ENCODE results near the gene AIPL1. TPM values are rescaled to one million over a fixed set of nuclear protein-coding genes. Genes with fewer than 3 reads are reported as not detected.

AIPL1 gene
- total RNA-seq, 1 donor from 2014 or later, result not detected

DNA sequence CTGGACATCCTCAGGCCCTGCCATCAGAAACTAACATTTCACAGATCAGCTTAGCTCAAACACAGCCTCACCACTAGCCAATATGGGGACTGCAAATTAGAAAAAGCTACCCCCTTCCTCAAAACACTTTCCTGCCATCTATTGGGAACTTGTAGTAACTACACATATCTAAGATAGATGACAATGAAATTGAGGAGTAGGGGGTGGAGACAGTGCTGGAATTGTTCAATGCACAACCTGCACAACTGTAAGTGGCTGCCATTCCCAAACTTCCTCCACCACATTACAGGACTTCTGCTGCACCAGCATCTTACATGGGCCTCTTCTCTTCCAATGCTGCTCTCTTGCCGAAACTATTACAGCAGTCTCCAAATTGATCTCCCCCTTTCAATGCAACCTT is 21.9 kb downstream of the AIPL1 start:
- no peaks in the 10 kb centered on the region for H3K36me3 Mint-ChIP-seq (ENCODE audit: low read depth)
- no peak overlapping the region for H3K27ac Mint-ChIP-seq
- no peaks in the 10 kb centered on the region for H3K9me3 Mint-ChIP-seq
- no peak for DNase-seq (ENCODE audit: low spot score)
- H3K4me1 Mint-ChIP-seq (ENCODE audit: low read depth), result no peaks in the 10 kb centered on the region
- no peak overlapping the region for H3K4me3 Mint-ChIP-seq
- H3K27me3 Mint-ChIP-seq (ENCODE audit: insufficient read depth), result peaks cover 20% of the 10 kb centered on the region
- intact Hi-C loops (cut with micrococcal nuclease), result no loop called here

GRCh38 chr17:6408735-6409134 is 26.2 kb downstream of the AIPL1 start:
- Mint-ChIP-seq H3K4me1 (ENCODE audit: low read depth) (no peaks in the 10 kb centered on the region), H3K36me3 (ENCODE audit: low read depth) (no peaks in the 10 kb centered on the region), H3K4me3 (no peak overlapping the region), H3K27me3 (ENCODE audit: insufficient read depth) (peaks cover 15% of the 10 kb centered on the region), H3K9me3 (no peaks in the 10 kb centered on the region), H3K27ac (no peak overlapping the region)
- intact Hi-C loops (cut with micrococcal nuclease), result no loop called here
- no peak for DNase-seq (ENCODE audit: low spot score)

- no peak for DNase-seq (ENCODE audit: low spot score)
These were observed 26.6 kb downstream of the AIPL1 start for GRCh38 chr17:6408276-6408675.

DNA sequence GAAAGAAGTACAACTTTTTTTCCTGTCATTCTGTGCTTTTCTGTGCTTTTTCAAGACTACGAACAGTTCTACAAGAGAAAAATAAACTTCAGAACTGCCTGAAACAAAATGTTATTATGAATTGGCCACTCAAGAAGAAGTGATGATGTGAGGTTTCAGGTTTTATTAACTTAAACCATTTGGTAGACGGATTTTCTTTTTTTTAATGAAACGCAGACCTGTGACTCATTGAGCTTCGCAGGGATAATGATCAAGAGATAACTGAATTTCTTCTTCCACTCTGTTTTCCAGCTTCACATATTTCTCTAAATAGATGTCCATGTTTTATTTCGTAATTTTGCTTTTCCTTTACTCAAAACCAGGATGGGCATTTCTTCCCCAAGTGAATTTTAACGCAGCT is 32.7 kb downstream of the AIPL1 start:
- no peak for DNase-seq (ENCODE audit: low spot score)
- H3K4me1 Mint-ChIP-seq (ENCODE audit: low read depth), result no peaks in the 10 kb centered on the region
- H3K27ac Mint-ChIP-seq, result no peak overlapping the region
- H3K36me3 Mint-ChIP-seq (ENCODE audit: low read depth), result no peaks in the 10 kb centered on the region
- intact Hi-C loops (cut with micrococcal nuclease), result no loop called here
- peaks cover 2% of the 10 kb centered on the region for H3K9me3 Mint-ChIP-seq
- peaks cover 2% of the 10 kb centered on the region for H3K27me3 Mint-ChIP-seq (ENCODE audit: insufficient read depth)
- no peak overlapping the region for H3K4me3 Mint-ChIP-seq

More at GRCh38 chr17:6408276-6408675, 26.6 kb downstream of the AIPL1 start:
- no peak overlapping the region for H3K4me3 Mint-ChIP-seq
- H3K4me1 Mint-ChIP-seq (ENCODE audit: low read depth), result no peaks in the 10 kb centered on the region
- H3K9me3 Mint-ChIP-seq, result no peaks in the 10 kb centered on the region
- peaks cover 14% of the 10 kb centered on the region for H3K27me3 Mint-ChIP-seq (ENCODE audit: insufficient read depth)
- H3K27ac Mint-ChIP-seq, result no peak overlapping the region
- no peaks in the 10 kb centered on the region for H3K36me3 Mint-ChIP-seq (ENCODE audit: low read depth)
- intact Hi-C loops (cut with micrococcal nuclease), result no loop called here

DNA sequence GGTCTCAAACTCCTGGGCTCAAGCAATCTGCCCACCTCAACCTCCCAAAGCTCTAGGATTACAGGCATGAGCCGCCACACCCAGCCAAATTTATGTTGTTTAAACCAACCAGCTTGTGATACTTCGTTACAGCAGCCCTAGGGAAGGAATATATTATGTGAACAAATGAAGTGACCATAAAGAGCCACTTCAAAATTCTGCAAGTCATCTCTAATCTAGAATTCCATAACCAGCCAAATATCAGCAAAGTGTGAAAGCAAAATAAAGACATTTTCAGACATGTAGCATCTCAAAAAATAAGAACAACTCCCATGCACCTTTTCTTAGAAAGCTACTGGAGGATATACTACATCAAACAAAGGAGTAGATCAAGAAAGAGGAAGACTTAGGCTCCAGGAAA is 36.0 kb downstream of the AIPL1 start:
- Mint-ChIP-seq H3K27ac (no peak overlapping the region), H3K27me3 (ENCODE audit: insufficient read depth) (no peaks in the 10 kb centered on the region), H3K4me1 (ENCODE audit: low read depth) (no peaks in the 10 kb centered on the region)

GRCh38 chr17:6394055-6394606 is 40.8 kb downstream of the AIPL1 start:
- intact Hi-C loops (cut with micrococcal nuclease), result no loop called here
- H3K9me3 Mint-ChIP-seq, result peaks cover 2% of the 10 kb centered on the region
- peaks cover 6% of the 10 kb centered on the region for H3K27me3 Mint-ChIP-seq (ENCODE audit: insufficient read depth)
- no peak overlapping the region for H3K4me3 Mint-ChIP-seq
- no peaks in the 10 kb centered on the region for H3K36me3 Mint-ChIP-seq (ENCODE audit: low read depth)
- no peak overlapping the region for H3K27ac Mint-ChIP-seq
- no peak for DNase-seq (ENCODE audit: low spot score)
- H3K4me1 Mint-ChIP-seq (ENCODE audit: low read depth), result no peaks in the 10 kb centered on the region

More for the DNA sequence above, 36.0 kb downstream of the AIPL1 start:
- intact Hi-C loops (cut with micrococcal nuclease), result no loop called here
- Mint-ChIP-seq H3K9me3 (peaks cover 2% of the 10 kb centered on the region), H3K36me3 (ENCODE audit: low read depth) (no peaks in the 10 kb centered on the region), H3K4me3 (no peak overlapping the region)
- no peak for DNase-seq (ENCODE audit: low spot score)

- no peaks in the 10 kb centered on the region for H3K36me3 Mint-ChIP-seq (ENCODE audit: low read depth)
These were observed 41.5 kb downstream of the AIPL1 start for GRCh38 chr17:6393351-6393952.

DNA sequence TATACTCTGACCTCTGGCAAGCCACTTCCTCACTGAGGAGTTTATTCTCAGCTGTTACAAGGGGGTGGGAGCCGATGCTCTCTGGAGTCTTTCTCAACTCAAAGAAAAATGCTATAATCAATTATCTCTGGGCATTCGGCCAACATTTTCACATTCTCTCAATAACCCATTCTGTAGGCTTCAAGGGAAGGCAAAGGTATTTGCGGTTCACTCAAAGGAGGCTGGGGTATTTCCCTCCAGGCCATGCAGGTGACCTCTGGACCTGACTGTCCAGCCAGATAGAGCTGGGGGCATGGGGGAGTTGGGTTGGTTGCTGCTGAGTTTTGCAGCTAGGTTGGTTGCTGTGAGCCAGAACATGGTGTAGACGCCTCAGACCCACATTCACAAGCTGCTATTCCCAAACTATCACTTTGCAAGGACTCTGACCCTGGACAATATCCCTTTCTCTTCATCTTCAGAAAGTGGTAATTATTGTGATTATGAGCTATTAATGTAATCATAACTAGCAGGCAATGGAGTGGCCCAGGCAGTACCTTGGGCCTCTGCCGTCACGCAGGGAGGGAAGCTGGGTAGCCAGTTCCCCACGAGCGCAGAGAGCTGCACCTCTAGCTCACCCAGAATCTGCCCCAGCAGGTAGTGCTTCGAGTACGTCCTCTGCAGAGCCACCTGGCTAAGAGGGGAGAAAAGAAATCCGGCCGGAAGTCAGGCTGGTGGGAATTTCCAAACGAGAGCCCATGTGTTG is 42.1 kb downstream of the AIPL1 start:
- intact Hi-C loops (cut with micrococcal nuclease), result no loop called here
- H3K4me1 Mint-ChIP-seq (ENCODE audit: low read depth), result no peaks in the 10 kb centered on the region
- H3K9me3 Mint-ChIP-seq, result no peaks in the 10 kb centered on the region

More at GRCh38 chr17:6393351-6393952, 41.5 kb downstream of the AIPL1 start:
- DNase-seq (ENCODE audit: low spot score), result no peak
- Mint-ChIP-seq H3K27me3 (ENCODE audit: insufficient read depth) (peaks cover 6% of the 10 kb centered on the region), H3K4me3 (no peak overlapping the region), H3K27ac (no peak overlapping the region), H3K9me3 (no peaks in the 10 kb centered on the region), H3K4me1 (ENCODE audit: low read depth) (no peaks in the 10 kb centered on the region)
- intact Hi-C loops (cut with micrococcal nuclease), result no loop called here

GRCh38 chr17:6388416-6388815 is 46.5 kb downstream of the AIPL1 start:
- H3K4me3 Mint-ChIP-seq, result no peak overlapping the region
- H3K36me3 Mint-ChIP-seq (ENCODE audit: low read depth), result no peaks in the 10 kb centered on the region
- peaks cover 3% of the 10 kb centered on the region for H3K27me3 Mint-ChIP-seq (ENCODE audit: insufficient read depth)
- intact Hi-C loops (cut with micrococcal nuclease), result no loop called here
- no peak overlapping the region for H3K27ac Mint-ChIP-seq
- no peaks in the 10 kb centered on the region for H3K4me1 Mint-ChIP-seq (ENCODE audit: low read depth)
- no peak for DNase-seq (ENCODE audit: low spot score)
- H3K9me3 Mint-ChIP-seq, result no peaks in the 10 kb centered on the region

More for the DNA sequence above, 42.1 kb downstream of the AIPL1 start:
- Mint-ChIP-seq H3K27ac (no peak overlapping the region), H3K27me3 (ENCODE audit: insufficient read depth) (peaks cover 6% of the 10 kb centered on the region), H3K4me3 (no peak overlapping the region), H3K36me3 (ENCODE audit: low read depth) (no peaks in the 10 kb centered on the region)
- DNase-seq (ENCODE audit: low spot score), result no peak

GRCh38 chr17:6387858-6388257 is 47.1 kb downstream of the AIPL1 start:
- intact Hi-C loops (cut with micrococcal nuclease), result no loop called here
- Mint-ChIP-seq H3K36me3 (ENCODE audit: low read depth) (no peaks in the 10 kb centered on the region), H3K4me3 (no peak overlapping the region)

DNA sequence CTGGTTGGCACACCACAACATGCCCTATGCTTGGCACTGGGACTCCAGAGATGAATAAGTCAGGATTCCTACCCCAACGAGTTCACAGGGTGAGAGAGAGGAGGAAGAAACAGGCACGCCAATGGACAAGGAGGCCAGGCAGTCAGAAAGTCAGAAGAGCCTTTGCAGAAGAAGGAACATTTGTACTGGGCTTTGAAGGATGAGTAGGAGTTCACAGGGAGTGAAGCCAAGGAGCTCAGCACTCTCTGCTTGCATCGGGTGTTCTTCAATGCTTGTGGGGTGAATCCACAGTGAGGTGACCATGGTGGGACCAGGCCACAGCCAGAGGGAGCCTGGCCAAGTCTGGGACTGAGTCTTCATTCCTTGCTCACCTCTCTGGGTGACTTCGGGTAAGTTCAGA is 47.5 kb downstream of the AIPL1 start:
- H3K4me3 Mint-ChIP-seq, result no peak overlapping the region
- no peak overlapping the region for H3K27ac Mint-ChIP-seq
- no peak for DNase-seq (ENCODE audit: low spot score)
- H3K36me3 Mint-ChIP-seq (ENCODE audit: low read depth), result no peaks in the 10 kb centered on the region
- intact Hi-C loops (cut with micrococcal nuclease), result no loop called here
- H3K9me3 Mint-ChIP-seq, result no peaks in the 10 kb centered on the region
- H3K4me1 Mint-ChIP-seq (ENCODE audit: low read depth), result no peaks in the 10 kb centered on the region
- peaks cover 3% of the 10 kb centered on the region for H3K27me3 Mint-ChIP-seq (ENCODE audit: insufficient read depth)

More at GRCh38 chr17:6387858-6388257, 47.1 kb downstream of the AIPL1 start:
- peaks cover 3% of the 10 kb centered on the region for H3K27me3 Mint-ChIP-seq (ENCODE audit: insufficient read depth)
- no peak for DNase-seq (ENCODE audit: low spot score)
- H3K9me3 Mint-ChIP-seq, result no peaks in the 10 kb centered on the region
- H3K4me1 Mint-ChIP-seq (ENCODE audit: low read depth), result no peaks in the 10 kb centered on the region
- no peak overlapping the region for H3K27ac Mint-ChIP-seq

GRCh38 chr17:6386041-6386630 is 48.8 kb downstream of the AIPL1 start:
- H3K27me3 Mint-ChIP-seq (ENCODE audit: insufficient read depth), result peaks cover 3% of the 10 kb centered on the region
- no peaks in the 10 kb centered on the region for H3K9me3 Mint-ChIP-seq
- H3K4me3 Mint-ChIP-seq, result no peak overlapping the region
- DNase-seq (ENCODE audit: low spot score), result no peak
- intact Hi-C loops (cut with micrococcal nuclease), result no loop called here
- H3K4me1 Mint-ChIP-seq (ENCODE audit: low read depth), result no peaks in the 10 kb centered on the region
- H3K27ac Mint-ChIP-seq, result no peak overlapping the region
- no peaks in the 10 kb centered on the region for H3K36me3 Mint-ChIP-seq (ENCODE audit: low read depth)

DNA sequence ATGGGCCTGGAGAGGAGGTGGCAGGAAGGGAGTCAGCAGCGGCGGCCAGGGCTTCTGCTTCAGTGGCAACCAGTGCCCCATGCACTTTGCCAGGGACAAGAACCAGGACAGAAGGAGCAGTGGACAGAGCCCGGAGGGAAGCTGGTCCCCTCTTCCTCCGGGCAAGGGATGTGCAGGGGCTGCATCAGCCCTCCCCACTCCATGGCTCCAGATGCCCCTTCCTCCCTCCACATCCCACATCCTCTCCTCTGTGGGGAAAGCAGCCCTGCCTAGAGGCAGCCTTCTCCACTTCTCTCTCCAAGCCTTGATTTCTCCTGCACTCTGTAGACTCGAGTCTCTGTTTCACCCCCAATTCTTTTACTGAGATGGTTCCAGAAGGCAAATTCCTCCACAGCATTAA is 50.4 kb downstream of the AIPL1 start:
- no peaks in the 10 kb centered on the region for H3K9me3 Mint-ChIP-seq
- no peak for DNase-seq (ENCODE audit: low spot score)
- intact Hi-C loops (cut with micrococcal nuclease), result no loop called here
- no peak overlapping the region for H3K4me3 Mint-ChIP-seq
- H3K36me3 Mint-ChIP-seq (ENCODE audit: low read depth), result no peaks in the 10 kb centered on the region
- no peaks in the 10 kb centered on the region for H3K27me3 Mint-ChIP-seq (ENCODE audit: insufficient read depth)
- no peaks in the 10 kb centered on the region for H3K4me1 Mint-ChIP-seq (ENCODE audit: low read depth)
- no peak overlapping the region for H3K27ac Mint-ChIP-seq

All from activated T-helper 1 cell treated with anti-CD3 and anti-CD28 coated beads, Interleukin-12 subunit alpha, Interleukin-12 subunit beta, Interleukin-2, Interleukin-4 antibody, amounts not matched to agents 30 ng/mL and 10 ng/mL and 1 ng/mL, durations not matched to agents 14 hours and 24 hours and 36 hours (primary cell).